Nephron (organoid): ENCODE results near the gene LPP.

Experiments
- H3K27ac Mint-ChIP-seq, 3 experiments: 2 replicates each; pipeline ENCODE4 v1.8.0; 2020; ENCODE audit warnings: mixed read lengths in 3 of 3, mild to moderate bottlenecking in 2 of 3, moderate library complexity in 1 of 3
- H3K27me3 Mint-ChIP-seq: 2 replicates; pipeline ENCODE4 v1.8.0; 2021; ENCODE audit warnings: low read depth, mild to moderate bottlenecking, moderate library complexity, mixed read lengths
- H3K36me3 Mint-ChIP-seq: 2 replicates; pipeline ENCODE4 v1.8.0; 2020; ENCODE audit warnings: low read depth, mixed read lengths
- H3K4me1 Mint-ChIP-seq: 2 replicates; pipeline ENCODE4 v1.8.0; 2020; ENCODE audit warnings: mixed read lengths
- H3K4me3 Mint-ChIP-seq, 3 experiments: 2 replicates each; pipeline ENCODE4 v1.8.0; 2020; ENCODE audit warnings: mild to moderate bottlenecking in 3 of 3, mixed read lengths in 3 of 3, moderate library complexity in 2 of 3
- H3K9me3 Mint-ChIP-seq: 2 replicates; pipeline ENCODE4 v1.8.0; 2020; ENCODE audit warnings: mixed read lengths
- TF ChIP-seq, protein P1 (sequence below), 3 experiments: fragments of 200-600 bp; sonication (generic); IDR thresholded peaks; one replicate each; pipeline ENCODE4 v1.5.0; 2021; ENCODE audit warnings: antibody characterized with exemption in 3 of 3; ENCODE audit not compliant: unreplicated experiment in 3 of 3

LPP gene

DNA sequence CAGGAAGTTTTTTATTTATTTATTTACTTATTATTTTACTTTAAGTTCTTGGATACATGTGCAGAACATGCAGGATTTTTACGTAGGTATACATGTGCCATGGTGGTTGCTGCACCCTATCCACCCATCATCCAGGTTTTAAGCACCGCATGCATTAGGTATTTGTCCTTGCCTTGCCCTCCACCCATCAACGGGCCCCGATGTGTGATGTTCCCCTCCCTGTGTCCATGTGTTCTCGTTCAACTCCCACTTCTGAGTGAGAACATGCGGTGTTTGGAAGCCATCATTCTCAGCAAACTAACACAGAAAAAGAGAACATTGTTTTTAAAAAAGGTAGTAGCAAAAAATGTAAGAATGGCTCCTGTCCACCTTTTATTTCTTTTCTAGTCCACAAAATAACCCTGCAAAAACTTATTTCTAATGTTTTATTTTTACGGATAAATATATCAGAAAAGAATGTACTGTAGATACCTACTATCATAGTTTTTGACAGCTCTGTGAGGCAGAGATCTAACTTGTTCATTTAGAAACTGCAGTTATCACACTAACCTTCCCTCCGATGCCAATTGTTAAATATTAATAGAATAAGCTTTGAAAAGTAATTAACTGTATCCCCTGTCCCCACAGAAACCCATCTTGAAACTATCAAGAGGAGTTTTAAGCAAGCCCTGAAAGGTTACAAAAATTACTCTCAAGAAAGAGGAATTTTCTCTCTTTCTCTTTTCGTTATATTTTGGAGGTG lies 189.2 kb downstream of the LPP start:
- Mint-ChIP-seq H3K27ac (peak overlapping the region; percentile 47 to 61 (median 50)), H3K4me3 (no peak overlapping the region), H3K36me3 (no peaks in the 10 kb centered on the region), H3K4me1 (peaks cover 33% of the 10 kb centered on the region), H3K27me3 (no peaks in the 10 kb centered on the region), H3K9me3 (no peaks in the 10 kb centered on the region)
- TF ChIP-seq, protein P1, sequence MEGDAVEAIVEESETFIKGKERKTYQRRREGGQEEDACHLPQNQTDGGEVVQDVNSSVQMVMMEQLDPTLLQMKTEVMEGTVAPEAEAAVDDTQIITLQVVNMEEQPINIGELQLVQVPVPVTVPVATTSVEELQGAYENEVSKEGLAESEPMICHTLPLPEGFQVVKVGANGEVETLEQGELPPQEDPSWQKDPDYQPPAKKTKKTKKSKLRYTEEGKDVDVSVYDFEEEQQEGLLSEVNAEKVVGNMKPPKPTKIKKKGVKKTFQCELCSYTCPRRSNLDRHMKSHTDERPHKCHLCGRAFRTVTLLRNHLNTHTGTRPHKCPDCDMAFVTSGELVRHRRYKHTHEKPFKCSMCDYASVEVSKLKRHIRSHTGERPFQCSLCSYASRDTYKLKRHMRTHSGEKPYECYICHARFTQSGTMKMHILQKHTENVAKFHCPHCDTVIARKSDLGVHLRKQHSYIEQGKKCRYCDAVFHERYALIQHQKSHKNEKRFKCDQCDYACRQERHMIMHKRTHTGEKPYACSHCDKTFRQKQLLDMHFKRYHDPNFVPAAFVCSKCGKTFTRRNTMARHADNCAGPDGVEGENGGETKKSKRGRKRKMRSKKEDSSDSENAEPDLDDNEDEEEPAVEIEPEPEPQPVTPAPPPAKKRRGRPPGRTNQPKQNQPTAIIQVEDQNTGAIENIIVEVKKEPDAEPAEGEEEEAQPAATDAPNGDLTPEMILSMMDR (IDR thresholded peaks at IDR 0.05; ENCODE audit: unreplicated experiment in 3 of 3), result no peak

DNA sequence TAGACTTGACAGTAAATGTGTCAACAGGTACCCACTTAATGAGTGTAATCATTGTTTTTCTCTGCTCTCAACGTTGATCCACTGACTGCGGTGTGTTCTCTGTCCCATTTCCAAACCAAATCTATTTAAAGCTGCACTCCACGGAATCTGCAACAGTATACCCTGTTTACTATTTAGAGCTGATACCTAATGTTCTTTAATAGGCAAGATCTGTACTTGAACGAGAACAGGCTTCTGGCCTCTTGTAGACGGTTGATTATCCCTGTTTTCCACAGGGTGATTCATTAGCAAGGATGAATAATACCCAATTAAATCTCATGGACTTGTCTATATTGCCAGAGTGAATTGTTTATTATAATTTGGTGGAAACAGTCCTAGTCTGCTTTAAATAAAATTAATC lies 189.9 kb downstream of the LPP start:
- H3K4me3 Mint-ChIP-seq, result no peak overlapping the region

DNA sequence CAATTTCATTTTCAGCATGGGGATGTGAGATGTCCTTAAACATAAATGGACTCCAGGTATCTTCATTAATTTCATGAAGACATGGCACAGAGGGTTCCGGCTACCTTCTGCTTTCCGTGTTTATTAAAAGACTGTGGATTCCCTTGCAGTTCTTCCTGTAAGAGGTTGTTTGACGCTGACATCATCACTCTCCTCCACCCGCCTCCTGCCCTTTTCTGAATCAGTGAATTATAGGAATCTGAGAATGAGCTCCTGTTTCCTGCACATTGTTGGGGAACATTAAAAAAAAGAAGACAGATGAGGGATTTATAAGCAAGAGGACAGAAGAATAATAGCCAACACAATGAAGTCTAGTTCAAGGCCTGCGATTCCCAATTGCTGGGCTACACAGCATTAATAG lies 191.3 kb downstream of the LPP start:
- H3K4me3 Mint-ChIP-seq, result no peak overlapping the region
- H3K36me3 Mint-ChIP-seq, result no peaks in the 10 kb centered on the region
- TF ChIP-seq, protein P1 (IDR thresholded peaks at IDR 0.05; ENCODE audit: unreplicated experiment in 3 of 3), result no peak
- H3K27ac Mint-ChIP-seq, result peak overlapping the region; percentile 49 to 79 (median 59)
- H3K9me3 Mint-ChIP-seq, result no peaks in the 10 kb centered on the region
- no peaks in the 10 kb centered on the region for H3K27me3 Mint-ChIP-seq
- H3K4me1 Mint-ChIP-seq, result peaks cover 39% of the 10 kb centered on the region

More for the DNA sequence above, 189.9 kb downstream of the LPP start:
- peaks cover 34% of the 10 kb centered on the region for H3K4me1 Mint-ChIP-seq
- no peaks in the 10 kb centered on the region for H3K9me3 Mint-ChIP-seq
- peak overlapping the region; percentile 47 to 61 (median 50) for H3K27ac Mint-ChIP-seq
- TF ChIP-seq, protein P1 (IDR thresholded peaks at IDR 0.05; ENCODE audit: unreplicated experiment in 3 of 3), result no peak
- no peaks in the 10 kb centered on the region for H3K36me3 Mint-ChIP-seq
- no peaks in the 10 kb centered on the region for H3K27me3 Mint-ChIP-seq

DNA sequence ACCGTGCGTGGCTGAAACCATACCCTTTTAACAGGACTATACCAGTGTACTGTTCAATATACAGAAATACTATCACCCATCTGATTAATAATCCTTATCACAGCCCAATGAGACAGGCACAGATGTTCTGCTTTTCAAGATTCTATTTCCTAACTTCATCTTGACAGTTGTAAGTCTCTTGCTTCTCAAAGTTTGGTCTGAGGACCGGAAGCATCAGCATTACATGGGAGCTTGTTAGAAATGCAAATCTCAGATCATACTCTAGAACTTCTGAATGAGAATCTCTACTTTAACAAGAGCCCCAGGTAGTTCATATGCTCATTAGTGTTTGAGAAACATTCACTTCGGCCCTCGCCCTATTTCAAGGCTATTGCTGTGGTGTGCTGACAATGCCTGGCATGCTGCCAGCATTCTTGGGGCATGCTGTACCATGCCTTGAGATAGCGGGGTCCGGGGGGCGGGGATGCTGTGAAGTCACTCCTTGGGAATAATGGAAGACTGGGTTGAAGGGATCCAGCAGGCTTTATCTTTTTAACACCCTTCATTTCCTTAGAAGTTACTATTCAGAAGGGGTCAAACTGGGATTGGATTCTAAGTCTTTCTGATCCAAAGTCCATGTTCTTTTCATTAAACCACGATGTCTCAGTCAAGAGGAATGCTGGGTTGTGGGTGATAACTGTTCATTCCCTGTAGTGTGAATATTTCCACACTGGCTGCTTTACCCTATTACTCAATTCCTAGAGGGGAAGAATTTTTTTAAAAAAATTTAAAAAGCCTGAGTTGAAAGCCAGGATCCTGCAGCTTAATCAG lies 194.7 kb downstream of the LPP start:
- Mint-ChIP-seq H3K36me3 (peaks cover 3% of the 10 kb centered on the region), H3K27ac (peak overlapping the region; percentile 12 to 64 (median 57)), H3K4me1 (peaks cover 54% of the 10 kb centered on the region), H3K4me3 (no peak overlapping the region), H3K27me3 (no peaks in the 10 kb centered on the region), H3K9me3 (no peaks in the 10 kb centered on the region)
- TF ChIP-seq, protein P1 (IDR thresholded peaks at IDR 0.05; ENCODE audit: unreplicated experiment in 3 of 3), result no peak

DNA sequence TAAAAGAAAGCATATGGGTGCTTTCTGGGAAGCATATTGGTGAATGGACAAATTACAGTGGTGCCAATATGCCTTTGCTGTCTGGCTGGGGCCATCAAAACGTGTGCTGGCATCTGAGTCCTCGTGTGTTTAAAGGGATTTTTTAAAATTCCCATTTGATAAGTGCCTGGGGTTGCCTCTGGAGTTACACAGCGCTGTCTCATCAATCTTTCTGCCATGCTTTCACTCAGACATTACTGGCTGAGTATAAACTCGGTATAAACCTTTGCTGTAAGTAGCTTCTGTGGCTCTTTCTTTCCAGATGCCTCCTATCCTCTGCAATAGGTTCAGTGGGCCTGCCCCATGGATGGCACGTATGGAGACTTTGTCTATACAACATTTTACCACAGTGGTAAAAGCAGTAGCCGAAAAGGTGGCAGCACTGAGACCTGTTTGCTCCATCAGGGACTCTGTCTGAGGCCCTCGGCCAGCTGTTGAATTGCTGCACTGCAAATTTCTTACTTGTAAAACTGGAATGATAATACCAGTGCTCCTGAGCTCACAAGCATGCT lies 195.5 kb downstream of the LPP start:
- H3K4me1 Mint-ChIP-seq, result peaks cover 50% of the 10 kb centered on the region
- no peaks in the 10 kb centered on the region for H3K27me3 Mint-ChIP-seq
- peak overlapping the region; percentile 37 to 87 (median 54) for H3K27ac Mint-ChIP-seq
- H3K36me3 Mint-ChIP-seq, result peaks cover 3% of the 10 kb centered on the region
- TF ChIP-seq, protein P1 (IDR thresholded peaks at IDR 0.05; ENCODE audit: unreplicated experiment in 3 of 3), result no peak
- H3K4me3 Mint-ChIP-seq, result no peak overlapping the region
- H3K9me3 Mint-ChIP-seq, result no peaks in the 10 kb centered on the region
